GM12878 (cell line): ENCODE results near the gene KRTAP10-6. TPM values are rescaled to one million over a fixed set of nuclear protein-coding genes. Genes with fewer than 3 reads are reported as not detected.

Source experiments
- ATAC-seq: fragments of 200-7000 bp; cut with Tn5 transposase; 3 replicates; pipeline ENCODE4 v1.9.1; 2020; ENCODE audit warnings: mild to moderate bottlenecking, moderate library complexity
- BruUV-seq: library from RNA; stranded (reverse); fragments of 400-500 nt; replicated peaks from 2 replicates; lab custom pipeline; 2021; lab: Mats Ljungman, UMichigan
- CTCF ChIA-PET: fragments of 300-600 bp; sonication (Branson Sonifier 250); formaldehyde crosslinking; extraction: SDS; loops from one replicate; lab custom pipeline; 2021; ENCODE audit warnings: inconsistent platforms; lab: Yijun Ruan, JAX
- POLR2A ChIA-PET: fragments of 350-600 bp; formaldehyde crosslinking; extraction: SDS; loops from one replicate; lab custom pipeline; 2021; ENCODE audit warnings: inconsistent platforms; lab: Charles Lee
- RAD21 ChIA-PET: fragments of 300-600 bp; sonication (Branson Sonifier 250); formaldehyde crosslinking; loops from one replicate; lab custom pipeline; 2023; ENCODE audit warnings: antibody characterized with exemption; ENCODE audit not compliant: unreplicated experiment; lab: Charles Lee
- SMC1A ChIA-PET: fragments of 300-600 bp; sonication (Branson Sonifier 250); formaldehyde crosslinking; loops from one replicate; lab custom pipeline; 2023; ENCODE audit not compliant: unreplicated experiment, uncharacterized antibody; lab: Charles Lee
- DNase-seq: peaks from one replicate; pipeline ENCODE4 v3.0.0-alpha.2; 2011; ENCODE audit warnings: low read depth, low spot score
- FAIRE-seq: peaks from 3 replicates; lab custom pipeline; 2011; peaks lifted over from hg19 to GRCh38; lab: Jason Lieb, UNC
- H2AFZ ChIP-seq: 2 replicates; pipeline ENCODE4 v1.6.0; 2011; ENCODE audit warnings: low read depth, low read length, control low read depth; ENCODE audit not compliant: control insufficient read depth
- H3K27ac ChIP-seq: 2 replicates; pipeline ENCODE4 v1.5.1; 2011; ENCODE audit warnings: control low read depth; ENCODE audit not compliant: control insufficient read depth, insufficient read depth
- H3K27me3 ChIP-seq, 2 experiments: replicated peaks in 1 of 2; 2 replicates each; pipeline versions ENCODE4 v1.6.0 to v1.6.1; 2011; ENCODE audit warnings: low read length in 1 of 2; ENCODE audit not compliant: control insufficient read depth in 2 of 2, insufficient read depth in 2 of 2
- H3K36me3 ChIP-seq, 2 experiments: 2 replicates each; pipeline ENCODE4 v1.5.1; 2011; ENCODE audit warnings: low read length in 1 of 2; ENCODE audit not compliant: control insufficient read depth in 2 of 2, insufficient read depth in 2 of 2
- H3K4me1 ChIP-seq: 2 replicates; pipeline ENCODE4 v1.6.1; 2011; ENCODE audit warnings: mild to moderate bottlenecking, low read length, moderate library complexity, mixed read lengths; ENCODE audit not compliant: control insufficient read depth, insufficient read depth
- H3K4me2 ChIP-seq: 2 replicates; pipeline ENCODE4 v1.6.0; 2011; ENCODE audit warnings: control low read depth; ENCODE audit not compliant: control insufficient read depth, insufficient read depth
- H3K4me3 ChIP-seq: fragments of 200-600 bp; sonication (generic); 2 replicates; pipeline ENCODE4 v1.5.1; 2016
- H3K79me2 ChIP-seq: 2 replicates; pipeline ENCODE4 v1.6.0; 2011; ENCODE audit warnings: low read length; ENCODE audit not compliant: control insufficient read depth, insufficient read depth
- H3K9ac ChIP-seq: 2 replicates; pipeline ENCODE4 v1.8.0; 2011; ENCODE audit warnings: low read length, control low read depth, mixed read lengths; ENCODE audit not compliant: control insufficient read depth, insufficient read depth
- H3K9me3 ChIP-seq: replicated peaks from 3 replicates; pipeline ENCODE4 v1.5.1; 2011; ENCODE audit warnings: mild to moderate bottlenecking, low read length; ENCODE audit not compliant: control insufficient read depth, insufficient read depth
- H4K20me1 ChIP-seq: 2 replicates; pipeline ENCODE4 v1.6.0; 2011; ENCODE audit not compliant: control insufficient read depth, insufficient read depth
- ATF7 ChIP-seq: fragments of 450-650 bp; IDR thresholded peaks from 2 replicates; pipeline ENCODE4 v1.6.1; 2016; ENCODE audit warnings: low read depth, mild to moderate bottlenecking
- BMI1 ChIP-seq: fragments of 450-650 bp; IDR thresholded peaks from 2 replicates; pipeline ENCODE4 v1.6.1; 2016; ENCODE audit warnings: mild to moderate bottlenecking, moderate library complexity, borderline replicate concordance
- DPF2 ChIP-seq: fragments of 450-650 bp; IDR thresholded peaks from 2 replicates; pipeline ENCODE4 v1.6.1; 2017; ENCODE audit warnings: mild to moderate bottlenecking
- ESRRA ChIP-seq: IDR thresholded peaks from 2 replicates; pipeline ENCODE4 v1.6.1; 2012; ENCODE audit warnings: mild to moderate bottlenecking, low read length, improper control_type of control experiment
- EZH2 ChIP-seq: IDR thresholded peaks from 2 replicates; pipeline ENCODE4 v1.6.1; 2012; ENCODE audit warnings: low read depth, mild to moderate bottlenecking, control low read depth, inconsistent platforms, low read length, borderline replicate concordance; ENCODE audit not compliant: control insufficient read depth
- FOXM1 ChIP-seq: IDR thresholded peaks from 2 replicates; pipeline ENCODE4 v1.6.1; 2012; ENCODE audit warnings: low read depth, mild to moderate bottlenecking, inconsistent platforms, low read length, moderate library complexity
- GATAD2B ChIP-seq: fragments of 450-650 bp; conservative IDR thresholded peaks from 2 replicates; pipeline ENCODE4 v1.6.1; 2017; ENCODE audit warnings: low read depth, mild to moderate bottlenecking, moderate library complexity
- HDAC6 ChIP-seq: fragments of 200-600 bp; sonication (generic); IDR thresholded peaks from one replicate; pipeline ENCODE4 v1.8.0; 2017; ENCODE audit warnings: antibody characterized with exemption; ENCODE audit not compliant: unreplicated experiment
- IKZF1 ChIP-seq: fragments of 450-650 bp; conservative IDR thresholded peaks from 2 replicates; pipeline ENCODE4 v1.6.1; 2017; ENCODE audit warnings: antibody characterized with exemption, mild to moderate bottlenecking
- KAT2A ChIP-seq: conservative IDR thresholded peaks from 2 replicates; pipeline ENCODE4 v1.6.1; 2011; ENCODE audit warnings: low read depth, low read length; ENCODE audit not compliant: control insufficient read depth
- NRF1 ChIP-seq: conservative IDR thresholded peaks from 2 replicates; pipeline ENCODE4 v1.6.1; 2011; ENCODE audit warnings: mild to moderate bottlenecking, low read depth, low read length, improper control_type of control experiment
- RBBP5 ChIP-seq: fragments of 200-600 bp; sonication (generic); conservative IDR thresholded peaks from 2 replicates; pipeline ENCODE4 v1.6.1; 2016
- RCOR1 ChIP-seq: conservative IDR thresholded peaks from 2 replicates; pipeline ENCODE4 v1.6.1; 2012; ENCODE audit warnings: low read depth, low read length, improper control_type of control experiment
- SMAD1 ChIP-seq: fragments of 450-650 bp; IDR thresholded peaks from 2 replicates; pipeline ENCODE4 v1.6.1; 2018; ENCODE audit warnings: mild to moderate bottlenecking, low read depth; ENCODE audit not compliant: partially characterized antibody
- SREBF2 ChIP-seq: IDR thresholded peaks from 2 replicates; pipeline ENCODE4 v1.6.1; 2012; ENCODE audit warnings: mild to moderate bottlenecking, low read length
- whole genome bisulfite sequencing: methylation state at CpG from one replicate; pipeline ENCODE4 v1.1.6; 2016; ENCODE audit warnings: low lambda C conversion rate; ENCODE audit not compliant: insufficient replicate concordance, insufficient coverage; ENCODE audit errors: missing lambda C conversion rate; 5-methylcytosine and 5-hydroxymethylcytosine counted together
- in situ Hi-C: fragments of 300-500 bp; cut with MboI; formaldehyde crosslinking; loops from 9 replicates; pipeline ENCODE4 v1.14.3; 2018; ENCODE audit warnings: mixed read lengths
- intact Hi-C: fragments of 100-400 bp; cut with micrococcal nuclease; formaldehyde crosslinking; loops from one replicate; pipeline ENCODE4 v1.14.2; 2022; ENCODE audit not compliant: unreplicated experiment
- polyA plus RNA-seq, 11 experiments: library from polyadenylated mRNA; depleted of rRNA in 4 of 11; unstranded in 6 of 11; stranded (reverse) in 5 of 11; fragments of >200 nt; fragmentation: Nextera tagmentation in 4 of 11; fragmentation: Illumina TruSeq in 1 of 11; extraction: Ambion mirVana in 4 of 11; extraction: Trizol in 1 of 11; gene quantifications; 1 replicate in 1 of 11; 2 replicates in 10 of 11; pipeline versions ENCODE4 v1.2.1 to v1.2.3, GENCODE V29; 2011 to 2016; ENCODE audit warnings: inconsistent platforms in 2 of 11, missing spikeins in 2 of 11, low read depth in 1 of 11
- total RNA-seq, 4 experiments: library from RNA; depleted of rRNA in 3 of 4; stranded (reverse); fragments of >200 nt in 3 of 4; fragmentation: Illumina TruSeq in 1 of 4; extraction: Trizol in 1 of 4; gene quantifications; 2 replicates each; pipeline versions ENCODE4 v1.2.1 to v1.2.3, GENCODE V29; 2013 to 2021
- TF ChIP-seq, protein P1 (sequence below): fragments of 450-650 bp; IDR thresholded peaks from 2 replicates; pipeline ENCODE4 v1.6.1; 2017; ENCODE audit warnings: mild to moderate bottlenecking, low read depth, inconsistent platforms; ENCODE audit not compliant: poor library complexity, severe bottlenecking
- TF ChIP-seq, protein P2 (sequence below): IDR thresholded peaks from 2 replicates; pipeline ENCODE4 v1.6.1; 2012; ENCODE audit warnings: low read depth, low read length, improper control_type of control experiment

The KRTAP10-6 gene
- total and polyA plus RNA-seq, 10 of the 15 experiments (the other 5 are each of a cell fraction or from before 2014, with no cell fraction given), result not detected

DNA sequence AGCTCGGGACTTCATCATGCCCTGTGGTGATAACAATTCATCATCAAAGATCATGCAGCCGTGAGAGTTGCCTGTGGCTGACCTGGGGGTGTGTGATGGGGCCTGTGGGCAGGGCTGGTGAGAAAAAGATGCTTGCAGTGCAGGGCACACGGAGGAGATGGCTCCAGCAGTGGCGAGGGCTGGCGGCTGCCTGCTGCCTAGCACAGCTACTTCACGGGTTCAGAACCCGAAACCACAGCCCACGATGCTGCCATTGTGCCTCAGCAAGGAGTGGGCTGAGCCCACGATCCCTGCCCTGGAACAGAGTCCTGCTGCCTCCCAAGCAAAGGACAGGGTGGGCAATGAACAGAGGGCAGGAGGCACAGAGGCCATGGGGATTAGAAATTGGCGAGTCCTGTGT, 34.0 kb upstream of the KRTAP10-6 start:
- no peak overlapping the region for H3K27ac ChIP-seq
- no TSS peak for BruUV-seq

More for the DNA sequence above, 34.0 kb upstream of the KRTAP10-6 start:
- Histone ChIP-seq H3K79me2 (no peaks in the 10 kb centered on the region), H4K20me1 (no peaks in the 10 kb centered on the region), H3K4me3 (no peak overlapping the region), H3K27me3 (no peaks in the 10 kb centered on the region), H3K9ac (no peak overlapping the region), H3K4me1 (no peaks in the 10 kb centered on the region), H3K4me2 (no peak overlapping the region), H3K9me3 (peaks cover 10% of the 10 kb centered on the region; the same call in 1 of the 3 replicates), H2AFZ (no peak overlapping the region), H3K36me3 (no peaks in the 10 kb centered on the region)
- no peak for TF ChIP-seq RBBP5
- TF ChIP-seq FOXM1, result no peak
- no peak for TF ChIP-seq EZH2
- TF ChIP-seq GATAD2B, result no peak
- no peak for TF ChIP-seq SREBF2
- TF ChIP-seq DPF2, result no peak
- TF ChIP-seq SMAD1, result no peak
- no peak for TF ChIP-seq ESRRA
- no peak for TF ChIP-seq ATF7
- TF ChIP-seq, protein P1, sequence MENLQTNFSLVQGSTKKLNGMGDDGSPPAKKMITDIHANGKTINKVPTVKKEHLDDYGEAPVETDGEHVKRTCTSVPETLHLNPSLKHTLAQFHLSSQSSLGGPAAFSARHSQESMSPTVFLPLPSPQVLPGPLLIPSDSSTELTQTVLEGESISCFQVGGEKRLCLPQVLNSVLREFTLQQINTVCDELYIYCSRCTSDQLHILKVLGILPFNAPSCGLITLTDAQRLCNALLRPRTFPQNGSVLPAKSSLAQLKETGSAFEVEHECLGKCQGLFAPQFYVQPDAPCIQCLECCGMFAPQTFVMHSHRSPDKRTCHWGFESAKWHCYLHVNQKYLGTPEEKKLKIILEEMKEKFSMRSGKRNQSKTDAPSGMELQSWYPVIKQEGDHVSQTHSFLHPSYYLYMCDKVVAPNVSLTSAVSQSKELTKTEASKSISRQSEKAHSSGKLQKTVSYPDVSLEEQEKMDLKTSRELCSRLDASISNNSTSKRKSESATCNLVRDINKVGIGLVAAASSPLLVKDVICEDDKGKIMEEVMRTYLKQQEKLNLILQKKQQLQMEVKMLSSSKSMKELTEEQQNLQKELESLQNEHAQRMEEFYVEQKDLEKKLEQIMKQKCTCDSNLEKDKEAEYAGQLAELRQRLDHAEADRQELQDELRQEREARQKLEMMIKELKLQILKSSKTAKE, result no peak
- no peak for TF ChIP-seq IKZF1
- no peak for TF ChIP-seq HDAC6
- no peak for TF ChIP-seq RCOR1
- no peak for TF ChIP-seq NRF1
- TF ChIP-seq BMI1, result no peak
- no peak for TF ChIP-seq KAT2A
- TF ChIP-seq, protein P2, sequence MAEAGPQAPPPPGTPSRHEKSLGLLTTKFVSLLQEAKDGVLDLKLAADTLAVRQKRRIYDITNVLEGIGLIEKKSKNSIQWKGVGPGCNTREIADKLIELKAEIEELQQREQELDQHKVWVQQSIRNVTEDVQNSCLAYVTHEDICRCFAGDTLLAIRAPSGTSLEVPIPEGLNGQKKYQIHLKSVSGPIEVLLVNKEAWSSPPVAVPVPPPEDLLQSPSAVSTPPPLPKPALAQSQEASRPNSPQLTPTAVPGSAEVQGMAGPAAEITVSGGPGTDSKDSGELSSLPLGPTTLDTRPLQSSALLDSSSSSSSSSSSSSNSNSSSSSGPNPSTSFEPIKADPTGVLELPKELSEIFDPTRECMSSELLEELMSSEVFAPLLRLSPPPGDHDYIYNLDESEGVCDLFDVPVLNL, result no peak
- in situ Hi-C loops (no loop called here), intact Hi-C loops (no loop called here)
- ChIA-PET RAD21 (no interaction called here), CTCF (no interaction called here), POLR2A (no interaction called here), SMC1A (no interaction called here)
- WGBS, result 39% methylated on average over 10 of the region's 10 CpGs
- ATAC-seq (no peak), DNase-seq (no peak), FAIRE-seq (no peak)
